GM13977 (cell line): ENCODE data around the gene MYCN.

Source experiments
- DNase-seq: peaks from one replicate; pipeline ENCODE4 v3.0.0; 2012; ENCODE audit warnings: low spot score
- CTCF ChIP-seq: IDR thresholded peaks from 2 replicates; pipeline ENCODE4 v1.5.1; 2012; ENCODE audit warnings: mild to moderate bottlenecking, control low read depth; ENCODE audit not compliant: insufficient read depth; ENCODE audit errors: extremely low read depth, missing control alignments
- in situ Hi-C: fragments of 300-500 bp; cut with MboI; formaldehyde crosslinking; loops from one replicate; pipeline ENCODE4 v1.12.0; 2022; ENCODE audit warnings: low sequenced_read_pairs, low pct_unique_long_range_greater_than_20kb, mixed read lengths, inconsistent platforms; ENCODE audit not compliant: unreplicated experiment

MYCN gene

DNA sequence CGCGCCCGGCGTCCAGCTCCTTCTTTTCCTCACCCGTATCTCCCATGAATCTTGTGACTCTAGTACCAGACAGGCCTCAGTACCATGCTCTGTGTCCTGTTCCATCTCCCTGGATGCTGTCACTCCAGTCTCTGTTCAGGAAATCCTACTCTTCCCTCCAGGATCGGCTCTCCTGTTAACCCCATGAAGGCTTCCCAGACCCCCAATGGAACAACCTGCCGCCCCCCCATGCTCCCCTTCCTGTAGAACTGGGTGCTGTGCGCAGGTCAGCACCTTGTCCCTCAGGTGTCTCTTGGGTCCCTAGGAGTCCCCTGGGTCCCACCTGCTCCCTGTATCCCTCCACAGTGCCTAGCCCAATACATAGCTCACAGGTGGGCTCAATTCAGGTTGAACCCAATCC lies 41.3 kb downstream of the MYCN start:
- in situ Hi-C loops = no loop called here
- no peak for TF ChIP-seq CTCF
- no peak for DNase-seq

DNA sequence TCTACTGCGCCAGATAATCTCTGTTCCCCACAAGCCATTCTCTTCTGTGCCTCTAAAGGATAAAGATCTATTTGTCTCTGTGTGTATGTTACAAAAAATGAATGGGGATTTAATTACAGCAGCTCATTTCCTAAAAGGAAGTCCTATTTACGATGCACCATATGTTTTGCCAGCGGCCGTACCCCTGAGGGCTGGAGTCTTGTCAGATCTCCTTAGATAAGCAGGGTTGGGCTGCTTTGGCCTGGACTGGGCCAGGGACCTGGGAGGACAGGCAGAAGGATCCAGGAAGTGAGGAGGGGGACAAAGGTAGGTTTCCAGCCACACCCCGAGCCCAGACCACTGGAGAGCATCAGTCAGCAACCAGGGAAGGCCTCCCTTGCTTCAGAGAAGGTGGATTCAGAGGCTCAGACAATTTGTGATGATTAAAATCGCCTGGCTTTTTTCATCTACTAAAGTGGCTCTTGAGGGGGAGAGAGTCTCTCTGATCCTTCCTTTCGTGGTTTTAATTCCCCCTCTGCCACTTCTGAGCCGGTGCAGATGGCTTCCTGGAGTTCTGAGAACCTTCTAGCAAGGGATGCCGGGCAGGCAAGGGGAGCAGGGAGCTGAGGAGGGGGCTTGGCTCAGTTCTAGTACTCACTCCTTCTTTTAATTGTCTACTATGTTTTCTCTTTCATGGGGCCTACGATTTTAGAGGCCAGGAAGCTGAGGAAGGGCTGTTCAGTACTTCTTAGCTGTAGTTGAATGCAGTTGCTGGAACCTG lies 42.1 kb downstream of the MYCN start:
- in situ Hi-C loops = no loop called here
- no peak for DNase-seq
- TF ChIP-seq CTCF = no peak

GRCh38 chr2:15983496-15983895 lies 43.1 kb downstream of the MYCN start:
- DNase-seq = no peak
- no peak for TF ChIP-seq CTCF
- in situ Hi-C loops = no loop called here

- DNase-seq = no peak
- TF ChIP-seq CTCF = no peak
- in situ Hi-C loops = no loop called here
Observed at GRCh38 chr2:15984368-15985255, 44.3 kb downstream of the MYCN start.

GRCh38 chr2:15985531-15985930 lies 45.2 kb downstream of the MYCN start:
- TF ChIP-seq CTCF = no peak
- in situ Hi-C loops = no loop called here
- no peak for DNase-seq

- no peak for TF ChIP-seq CTCF
- in situ Hi-C loops = no loop called here
- DNase-seq = no peak
Observed at GRCh38 chr2:15986068-15986560, 45.8 kb downstream of the MYCN start.
